LHCN-M2 (cell line): ENCODE measurements around the gene GRIK4. TPM values are rescaled to one million over a fixed set of nuclear protein-coding genes. Genes with fewer than 3 reads are reported as not detected.

Source experiments
- DNase-seq: peaks from one replicate; pipeline ENCODE4 v3.0.0-alpha.2; 2012; ENCODE audit warnings: low read depth
- total RNA-seq: library from RNA; depleted of rRNA; stranded (reverse); fragments of >200 nt; gene quantifications from 2 replicates; pipeline ENCODE4 v1.2.3, GENCODE V29; 2014

The GRIK4 gene
- total RNA-seq, 1 experiment from 2014 or later = 0.06 TPM

GRCh38 chr11:120704256-120704750 is 192.8 kb downstream of the GRIK4 start:
- no peak for DNase-seq

GRCh38 chr11:120706257-120706656 is 194.7 kb downstream of the GRIK4 start:
- no peak for DNase-seq

GRCh38 chr11:120707098-120707497 is 195.6 kb downstream of the GRIK4 start:
- DNase-seq = peak; percentile 6

- DNase-seq = no peak
Observed at GRCh38 chr11:120707663-120708062, 196.1 kb downstream of the GRIK4 start.

GRCh38 chr11:120708511-120709183 is 197.1 kb downstream of the GRIK4 start:
- no peak for DNase-seq

- DNase-seq = peak; percentile 30
Observed at GRCh38 chr11:120709808-120710207, 198.3 kb downstream of the GRIK4 start.

- DNase-seq = peak; percentile 88
Observed at GRCh38 chr11:120710354-120711131, 199.0 kb downstream of the GRIK4 start.

GRCh38 chr11:120712014-120712413 is 200.5 kb downstream of the GRIK4 start:
- no peak for DNase-seq

- no peak for DNase-seq
Observed at GRCh38 chr11:120712881-120713280, 201.3 kb downstream of the GRIK4 start.

GRCh38 chr11:120713296-120713695 is 201.7 kb downstream of the GRIK4 start:
- DNase-seq = no peak

- peak; percentile 13 for DNase-seq
Observed at GRCh38 chr11:120714438-120714837, 202.9 kb downstream of the GRIK4 start.

GRCh38 chr11:120715239-120715638 is 203.7 kb downstream of the GRIK4 start:
- DNase-seq = peak; percentile 15

GRCh38 chr11:120717042-120717441 is 205.5 kb downstream of the GRIK4 start:
- no peak for DNase-seq

GRCh38 chr11:120717623-120718022 is 206.1 kb downstream of the GRIK4 start:
- DNase-seq = no peak

GRCh38 chr11:120718171-120718570 is 206.6 kb downstream of the GRIK4 start:
- no peak for DNase-seq

- peak; percentile 2 for DNase-seq
Observed at GRCh38 chr11:120719348-120719747, 207.8 kb downstream of the GRIK4 start.

- no peak for DNase-seq
Observed at GRCh38 chr11:120720760-120721159, 209.2 kb downstream of the GRIK4 start.

- no peak for DNase-seq
Observed at GRCh38 chr11:120722524-120722923, 211.0 kb downstream of the GRIK4 start.

GRCh38 chr11:120723751-120724150 is 212.2 kb downstream of the GRIK4 start:
- DNase-seq = no peak

GRCh38 chr11:120727752-120728151 is 216.2 kb downstream of the GRIK4 start:
- no peak for DNase-seq

GRCh38 chr11:120735035-120735434 is 223.5 kb downstream of the GRIK4 start:
- DNase-seq = no peak

GRCh38 chr11:120738516-120739046 is 227.0 kb downstream of the GRIK4 start:
- DNase-seq = no peak

GRCh38 chr11:120739780-120740179 is 228.2 kb downstream of the GRIK4 start:
- DNase-seq = no peak
